HG03196 (cell line): ENCODE data around the gene AIRE.

Experiments
- ATAC-seq: cut with Tn5 transposase; IDR thresholded peaks from one replicate; pipeline ENCODE4 v1.9.1; 2021; ENCODE audit not compliant: unreplicated experiment

AIRE gene

GRCh38 chr21:44303490-44303981 is 17.9 kb downstream of the AIRE start:
- no peak for ATAC-seq

- no peak for ATAC-seq
Observed at GRCh38 chr21:44304011-44304616, 18.4 kb downstream of the AIRE start.

DNA sequence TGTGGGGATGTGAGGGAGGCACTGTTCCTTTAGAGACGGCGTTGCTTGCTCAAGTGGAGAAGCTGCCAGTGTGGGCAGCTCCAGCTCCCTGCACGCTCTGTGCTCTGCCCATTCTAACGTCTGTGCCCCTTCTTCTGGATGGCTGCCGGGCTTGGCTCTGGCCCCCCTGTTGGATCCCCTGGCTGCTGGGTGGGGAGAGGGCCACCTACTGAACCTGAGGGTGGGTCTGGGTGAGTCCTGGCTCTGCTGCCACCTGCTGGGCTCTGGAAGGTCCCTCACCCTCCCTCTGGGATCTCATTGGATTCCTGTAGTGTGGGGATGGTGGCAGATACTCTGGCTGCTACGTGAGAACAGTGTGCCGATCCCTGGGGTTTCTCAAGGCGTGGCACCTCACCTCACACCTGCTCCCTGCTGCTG is 19.2 kb downstream of the AIRE start:
- ATAC-seq: no peak

GRCh38 chr21:44305691-44306090 is 20.0 kb downstream of the AIRE start:
- ATAC-seq: no peak

GRCh38 chr21:44306936-44307704 is 21.4 kb downstream of the AIRE start:
- ATAC-seq: no peak

- no peak for ATAC-seq
Observed at GRCh38 chr21:44310628-44311507, 25.2 kb downstream of the AIRE start.

DNA sequence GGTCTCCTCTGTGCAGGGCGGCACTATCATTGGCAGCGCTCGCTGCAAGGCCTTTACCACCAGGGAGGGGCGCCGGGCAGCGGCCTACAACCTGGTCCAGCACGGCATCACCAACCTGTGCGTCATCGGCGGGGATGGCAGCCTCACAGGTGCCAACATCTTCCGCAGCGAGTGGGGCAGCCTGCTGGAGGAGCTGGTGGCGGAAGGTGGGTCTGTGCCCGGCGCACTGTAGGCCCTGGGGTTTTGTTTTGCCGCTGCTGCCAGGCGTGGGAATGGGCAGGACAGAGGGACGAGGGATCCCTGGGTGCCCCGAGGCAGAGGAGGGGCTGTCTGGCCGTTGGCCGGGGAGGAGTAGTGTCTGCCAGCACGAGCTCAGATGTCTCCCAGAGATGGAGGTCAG is 26.4 kb downstream of the AIRE start:
- ATAC-seq: no peak

GRCh38 chr21:44312716-44313115 is 27.0 kb downstream of the AIRE start:
- no peak for ATAC-seq

- no peak for ATAC-seq
Observed at GRCh38 chr21:44313451-44313850, 27.8 kb downstream of the AIRE start.

DNA sequence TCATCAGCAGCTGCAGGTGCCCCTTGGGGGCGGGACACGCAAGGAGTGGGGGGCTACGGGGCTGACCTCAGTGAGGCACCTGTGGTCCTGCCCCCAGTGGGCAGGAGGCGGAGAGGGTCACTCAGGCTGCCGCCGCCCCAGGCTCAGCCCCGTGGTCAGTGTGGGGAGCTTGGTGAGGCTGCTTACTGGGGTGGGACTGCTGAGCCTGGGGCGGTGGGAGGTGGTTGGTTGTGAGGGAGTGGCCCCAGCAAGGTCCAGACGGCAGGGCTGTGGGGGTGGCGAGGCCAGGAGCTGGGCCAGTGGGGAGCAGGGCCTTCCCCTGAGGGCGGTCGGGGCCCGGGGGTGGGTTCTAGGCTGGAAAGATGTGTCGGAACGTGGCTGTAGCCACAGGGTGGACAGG is 28.5 kb downstream of the AIRE start:
- ATAC-seq: no peak

- no peak for ATAC-seq
Observed at GRCh38 chr21:44314561-44314960, 28.9 kb downstream of the AIRE start.

- ATAC-seq: no peak
Observed at GRCh38 chr21:44315691-44316203, 30.1 kb downstream of the AIRE start.

- ATAC-seq: no peak
Observed at GRCh38 chr21:44316277-44316900, 30.7 kb downstream of the AIRE start.

GRCh38 chr21:44317241-44317782 is 31.6 kb downstream of the AIRE start:
- ATAC-seq: no peak

DNA sequence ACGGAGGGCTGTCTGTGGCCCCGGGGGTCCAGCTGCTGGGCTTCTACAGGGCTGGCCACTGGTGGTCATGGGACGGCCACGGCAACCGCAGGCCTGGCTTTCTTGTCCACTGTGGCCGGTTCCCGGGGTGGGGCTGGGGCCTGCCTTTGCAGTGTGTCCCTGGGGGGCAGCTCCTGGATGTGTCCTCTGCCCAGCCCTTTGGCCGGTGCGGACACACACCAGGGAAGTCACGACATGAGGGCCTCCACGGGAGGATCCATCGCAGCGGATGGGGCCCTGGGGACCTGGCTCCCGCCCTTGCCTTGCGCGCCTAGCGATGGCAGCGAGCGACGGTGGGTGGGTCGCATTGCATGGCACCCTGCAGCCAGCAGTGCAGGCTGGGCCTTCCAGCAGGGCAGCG is 32.2 kb downstream of the AIRE start:
- no peak for ATAC-seq

DNA sequence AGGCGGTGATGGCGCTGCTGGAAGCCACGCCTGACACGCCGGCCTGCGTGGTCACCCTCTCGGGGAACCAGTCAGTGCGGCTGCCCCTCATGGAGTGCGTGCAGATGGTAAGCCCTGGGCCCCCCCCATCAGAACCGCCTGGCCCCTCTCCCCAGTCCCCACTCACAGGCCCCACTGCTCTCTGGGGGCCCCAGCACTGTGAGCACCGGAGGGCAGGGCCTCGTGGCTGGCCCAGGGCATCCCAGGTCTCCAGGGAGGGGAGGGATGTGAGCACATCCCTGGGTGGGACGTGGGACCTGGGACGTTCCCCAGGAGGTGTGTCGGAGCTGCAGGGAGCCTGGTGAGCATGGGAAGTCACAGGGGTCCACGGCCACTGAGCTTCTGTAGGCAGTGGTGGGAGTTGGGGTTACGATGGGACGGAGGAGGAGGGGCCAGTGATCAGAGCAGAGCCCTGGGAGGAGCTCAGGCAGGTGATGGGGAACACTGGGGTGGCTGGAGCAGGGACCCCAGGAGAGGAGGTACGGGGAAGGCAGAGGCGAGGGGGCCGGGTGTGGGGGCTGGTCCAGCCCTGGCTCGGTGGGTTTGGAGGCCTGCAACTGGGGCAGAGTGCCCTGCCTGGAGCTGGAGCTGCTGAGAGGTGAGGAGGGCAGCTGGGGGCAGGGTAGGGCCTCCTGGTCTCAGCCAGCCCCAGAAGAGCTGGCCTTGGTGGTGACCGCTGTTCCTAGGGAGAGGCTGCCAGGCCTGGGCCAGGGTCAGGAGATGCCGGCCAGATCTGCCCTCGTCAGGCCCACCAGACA is 33.0 kb downstream of the AIRE start:
- no peak for ATAC-seq

GRCh38 chr21:44319407-44320065 is 33.9 kb downstream of the AIRE start:
- ATAC-seq: no peak

GRCh38 chr21:44320847-44321246 is 35.2 kb downstream of the AIRE start:
- ATAC-seq: no peak

GRCh38 chr21:44321846-44322450 is 36.3 kb downstream of the AIRE start:
- no peak for ATAC-seq
